GM12878 (cell line): Measurements from ENCODE around the gene MYH7. TPM values are rescaled to one million over a fixed set of nuclear protein-coding genes. Genes with fewer than 3 reads are reported as not detected.

ENCODE experiments used
- ATAC-seq: fragments of 200-7000 bp; cut with Tn5 transposase; 3 replicates; pipeline ENCODE4 v1.9.1; 2020; ENCODE audit warnings: mild to moderate bottlenecking, moderate library complexity
- BruUV-seq: library from RNA; stranded (reverse); fragments of 400-500 nt; replicated peaks from 2 replicates; lab custom pipeline; 2021; lab: Mats Ljungman, UMichigan
- CTCF ChIA-PET: fragments of 300-600 bp; sonication (Branson Sonifier 250); formaldehyde crosslinking; extraction: SDS; loops from one replicate; lab custom pipeline; 2021; ENCODE audit warnings: inconsistent platforms; lab: Yijun Ruan, JAX
- POLR2A ChIA-PET: fragments of 350-600 bp; formaldehyde crosslinking; extraction: SDS; loops from one replicate; lab custom pipeline; 2021; ENCODE audit warnings: inconsistent platforms; lab: Charles Lee
- RAD21 ChIA-PET: fragments of 300-600 bp; sonication (Branson Sonifier 250); formaldehyde crosslinking; loops from one replicate; lab custom pipeline; 2023; ENCODE audit warnings: antibody characterized with exemption; ENCODE audit not compliant: unreplicated experiment; lab: Charles Lee
- SMC1A ChIA-PET: fragments of 300-600 bp; sonication (Branson Sonifier 250); formaldehyde crosslinking; loops from one replicate; lab custom pipeline; 2023; ENCODE audit not compliant: unreplicated experiment, uncharacterized antibody; lab: Charles Lee
- DNase-seq: peaks from one replicate; pipeline ENCODE4 v3.0.0-alpha.2; 2011; ENCODE audit warnings: low read depth, low spot score
- FAIRE-seq: peaks from 3 replicates; lab custom pipeline; 2011; peaks lifted over from hg19 to GRCh38; lab: Jason Lieb, UNC
- H2AFZ ChIP-seq: 2 replicates; pipeline ENCODE4 v1.6.0; 2011; ENCODE audit warnings: low read depth, low read length, control low read depth; ENCODE audit not compliant: control insufficient read depth
- H3K27ac ChIP-seq: 2 replicates; pipeline ENCODE4 v1.5.1; 2011; ENCODE audit warnings: control low read depth; ENCODE audit not compliant: control insufficient read depth, insufficient read depth
- H3K27me3 ChIP-seq, 2 experiments: replicated peaks in 1 of 2; 2 replicates each; pipeline versions ENCODE4 v1.6.0 to v1.6.1; 2011; ENCODE audit warnings: low read length in 1 of 2; ENCODE audit not compliant: control insufficient read depth in 2 of 2, insufficient read depth in 2 of 2
- H3K36me3 ChIP-seq, 2 experiments: 2 replicates each; pipeline ENCODE4 v1.5.1; 2011; ENCODE audit warnings: low read length in 1 of 2; ENCODE audit not compliant: control insufficient read depth in 2 of 2, insufficient read depth in 2 of 2
- H3K4me1 ChIP-seq: 2 replicates; pipeline ENCODE4 v1.6.1; 2011; ENCODE audit warnings: mild to moderate bottlenecking, low read length, moderate library complexity, mixed read lengths; ENCODE audit not compliant: control insufficient read depth, insufficient read depth
- H3K4me2 ChIP-seq: 2 replicates; pipeline ENCODE4 v1.6.0; 2011; ENCODE audit warnings: control low read depth; ENCODE audit not compliant: control insufficient read depth, insufficient read depth
- H3K4me3 ChIP-seq: fragments of 200-600 bp; sonication (generic); 2 replicates; pipeline ENCODE4 v1.5.1; 2016
- H3K79me2 ChIP-seq: 2 replicates; pipeline ENCODE4 v1.6.0; 2011; ENCODE audit warnings: low read length; ENCODE audit not compliant: control insufficient read depth, insufficient read depth
- H3K9ac ChIP-seq: 2 replicates; pipeline ENCODE4 v1.8.0; 2011; ENCODE audit warnings: low read length, control low read depth, mixed read lengths; ENCODE audit not compliant: control insufficient read depth, insufficient read depth
- H3K9me3 ChIP-seq: replicated peaks from 3 replicates; pipeline ENCODE4 v1.5.1; 2011; ENCODE audit warnings: mild to moderate bottlenecking, low read length; ENCODE audit not compliant: control insufficient read depth, insufficient read depth
- H4K20me1 ChIP-seq: 2 replicates; pipeline ENCODE4 v1.6.0; 2011; ENCODE audit not compliant: control insufficient read depth, insufficient read depth
- ATF3 ChIP-seq: IDR thresholded peaks from 2 replicates; pipeline ENCODE4 v1.6.1; 2011; ENCODE audit warnings: low read depth, mild to moderate bottlenecking, low read length, moderate library complexity, borderline replicate concordance; ENCODE audit errors: extremely low read depth
- ATF7 ChIP-seq: fragments of 450-650 bp; IDR thresholded peaks from 2 replicates; pipeline ENCODE4 v1.6.1; 2016; ENCODE audit warnings: low read depth, mild to moderate bottlenecking
- BCLAF1 ChIP-seq: fragments of 450-650 bp; IDR thresholded peaks from 2 replicates; pipeline ENCODE4 v1.6.1; 2017; ENCODE audit warnings: antibody characterized with exemption, mild to moderate bottlenecking, moderate library complexity
- ESRRA ChIP-seq: IDR thresholded peaks from 2 replicates; pipeline ENCODE4 v1.6.1; 2012; ENCODE audit warnings: mild to moderate bottlenecking, low read length, improper control_type of control experiment
- FOS ChIP-seq: IDR thresholded peaks from 3 replicates; pipeline ENCODE4 v1.6.1; 2011; ENCODE audit warnings: borderline replicate concordance; ENCODE audit not compliant: insufficient read length; ENCODE audit errors: extremely low read depth
- GATAD2B ChIP-seq: fragments of 450-650 bp; conservative IDR thresholded peaks from 2 replicates; pipeline ENCODE4 v1.6.1; 2017; ENCODE audit warnings: low read depth, mild to moderate bottlenecking, moderate library complexity
- IRF3 ChIP-seq: fragments of 450-650 bp; IDR thresholded peaks from 2 replicates; pipeline ENCODE4 v1.6.1; 2014; ENCODE audit warnings: mild to moderate bottlenecking
- NRF1 ChIP-seq: conservative IDR thresholded peaks from 2 replicates; pipeline ENCODE4 v1.6.1; 2011; ENCODE audit warnings: mild to moderate bottlenecking, low read depth, low read length, improper control_type of control experiment
- POLR2A ChIP-seq: IDR thresholded peaks from 2 replicates; pipeline ENCODE4 v1.6.1; 2011; ENCODE audit warnings: low read depth, mild to moderate bottlenecking, low read length
- RAD21 ChIP-seq: IDR thresholded peaks from 2 replicates; pipeline ENCODE4 v1.6.1; 2011; ENCODE audit warnings: mild to moderate bottlenecking, low read depth, low read length, moderate library complexity; ENCODE audit not compliant: insufficient read depth
- TARDBP ChIP-seq: IDR thresholded peaks from 2 replicates; pipeline ENCODE4 v1.6.1; 2016; ENCODE audit warnings: borderline replicate concordance
- WRNIP1 ChIP-seq: IDR thresholded peaks from 2 replicates; pipeline ENCODE4 v1.6.1; 2011; ENCODE audit warnings: low read depth, low read length, improper control_type of control experiment, borderline replicate concordance
- ZNF24 ChIP-seq: fragments of 450-650 bp; IDR thresholded peaks from 2 replicates; pipeline ENCODE4 v1.6.1; 2017; ENCODE audit warnings: antibody characterized with exemption, mild to moderate bottlenecking
- ZNF274 ChIP-seq: IDR thresholded peaks from one replicate; pipeline ENCODE4 v1.8.0; 2011; ENCODE audit not compliant: insufficient read length, insufficient read depth
- WGBS: methylation state at CpG from one replicate; pipeline ENCODE4 v1.1.6; 2016; ENCODE audit warnings: low lambda C conversion rate; ENCODE audit not compliant: insufficient replicate concordance, insufficient coverage; ENCODE audit errors: missing lambda C conversion rate; 5-methylcytosine and 5-hydroxymethylcytosine counted together
- in situ Hi-C: fragments of 300-500 bp; cut with MboI; formaldehyde crosslinking; loops from 9 replicates; pipeline ENCODE4 v1.14.3; 2018; ENCODE audit warnings: mixed read lengths
- intact Hi-C: fragments of 100-400 bp; cut with micrococcal nuclease; formaldehyde crosslinking; loops from one replicate; pipeline ENCODE4 v1.14.2; 2022; ENCODE audit not compliant: unreplicated experiment
- polyA plus RNA-seq, 11 experiments: library from polyadenylated mRNA; depleted of rRNA in 4 of 11; unstranded in 6 of 11; stranded (reverse) in 5 of 11; fragments of >200 nt; fragmentation: Nextera tagmentation in 4 of 11; fragmentation: Illumina TruSeq in 1 of 11; extraction: Ambion mirVana in 4 of 11; extraction: Trizol in 1 of 11; gene quantifications; 1 replicate in 1 of 11; 2 replicates in 10 of 11; pipeline versions ENCODE4 v1.2.1 to v1.2.3, GENCODE V29; 2011 to 2016; ENCODE audit warnings: inconsistent platforms in 2 of 11, missing spikeins in 2 of 11, low read depth in 1 of 11
- total RNA-seq, 4 experiments: library from RNA; depleted of rRNA in 3 of 4; stranded (reverse); fragments of >200 nt in 3 of 4; fragmentation: Illumina TruSeq in 1 of 4; extraction: Trizol in 1 of 4; gene quantifications; 2 replicates each; pipeline versions ENCODE4 v1.2.1 to v1.2.3, GENCODE V29; 2013 to 2021

Gene MYH7
- total and polyA plus RNA-seq, 10 of the 15 experiments (the other 5 are each of a cell fraction or from before 2014, with no cell fraction given): 0.04 to 0.10 (median 0.05) TPM; not detected in 4

GRCh38 chr14:23414254-23414653 is 21.2 kb downstream of the MYH7 start:
- in situ Hi-C loops: no loop called here
- H3K9ac ChIP-seq: no peak overlapping the region
- TF ChIP-seq ZNF24 (no peak), WRNIP1 (no peak)
- H3K79me2 ChIP-seq: no peaks in the 10 kb centered on the region
- intact Hi-C loops: no loop called here
- SMC1A ChIA-PET: interaction anchor here (0.7 kb wide), 1 partner anchor 53 kb away, joined by 3 read pairs; no protein-coding TSS in a partner anchor
- H3K27me3 ChIP-seq: no peaks in the 10 kb centered on the region; a peak in 2 of 4 replicates
- H3K36me3 ChIP-seq: no peaks in the 10 kb centered on the region
- RAD21 ChIA-PET: no interaction called here
- H2AFZ ChIP-seq: no peak overlapping the region
- no peaks in the 10 kb centered on the region for H3K4me1 ChIP-seq
- H3K4me3 ChIP-seq: no peak overlapping the region
- H3K9me3 ChIP-seq: no peaks in the 10 kb centered on the region
- no TSS peak for BruUV-seq
- FAIRE-seq (no peak), DNase-seq (no peak), ATAC-seq (no peak)
- H4K20me1 ChIP-seq: no peaks in the 10 kb centered on the region
- POLR2A ChIA-PET: no interaction called here
- no peak overlapping the region for H3K27ac ChIP-seq
- H3K4me2 ChIP-seq: no peak overlapping the region
- CTCF ChIA-PET: interaction anchor here (1.0 kb wide), 1 partner anchor 54 kb away, joined by 3 read pairs; no protein-coding TSS in a partner anchor
- 2% methylated on average over 3 of the region's 3 CpGs for WGBS

- no peak for DNase-seq
- H4K20me1 ChIP-seq: no peaks in the 10 kb centered on the region
- H3K9ac ChIP-seq: no peak overlapping the region
- H3K9me3 ChIP-seq: no peaks in the 10 kb centered on the region
- ChIA-PET CTCF (interaction anchor here (1.0 kb wide), 1 partner anchor 55 kb away, joined by 3 read pairs; no protein-coding TSS in a partner anchor), SMC1A (no interaction called here), RAD21 (no interaction called here)
- H3K36me3 ChIP-seq: no peaks in the 10 kb centered on the region
- H2AFZ ChIP-seq: no peak overlapping the region
- no peak overlapping the region for H3K4me3 ChIP-seq
- H3K4me2 ChIP-seq: no peak overlapping the region
- ATAC-seq: no peak
- no peaks in the 10 kb centered on the region for H3K79me2 ChIP-seq
- H3K27me3 ChIP-seq: no peaks in the 10 kb centered on the region; a peak in 2 of 4 replicates
- intact Hi-C loops: no loop called here
- TF ChIP-seq NRF1 (no peak), IRF3 (no peak), POLR2A (no peak), FOS (no peak), TARDBP (no peak), ATF3 (no peak), RAD21 (no peak), ESRRA (no peak), BCLAF1 (no peak), ATF7 (no peak), GATAD2B (no peak), ZNF274 (no peak)
- TF ChIP-seq, all 136 proteins: peak for 0
- H3K27ac ChIP-seq: no peak overlapping the region
- 57% methylated on average over 15 of the region's 16 CpGs for WGBS
- in situ Hi-C loops: no loop called here
- H3K4me1 ChIP-seq: no peaks in the 10 kb centered on the region
- FAIRE-seq: no peak
- no TSS peak for BruUV-seq
- POLR2A ChIA-PET: no interaction called here
Measured at GRCh38 chr14:23413681-23414080, 21.8 kb downstream of the MYH7 start.
